NCI-H510A (cell line): ENCODE results near the gene STAT5B.
"Not testable (repeated sequence)": the region's sequence is repeated elsewhere in the genome, so short reads cannot be mapped to it uniquely, and the experiment has no call there.

ENCODE experiments used
- DNase-seq: peaks from one replicate; lab custom pipeline; 2025; lab: John Stamatoyannopoulos, UW

Gene STAT5B

GRCh38 chr17:42233156-42233555 is 43.0 kb downstream of the STAT5B start:
- DNase-seq = no peak

- DNase-seq = no peak
Observed at GRCh38 chr17:42230225-42230624, 46.0 kb downstream of the STAT5B start.

GRCh38 chr17:42227849-42228700 is 48.1 kb downstream of the STAT5B start:
- no peak for DNase-seq

DNA sequence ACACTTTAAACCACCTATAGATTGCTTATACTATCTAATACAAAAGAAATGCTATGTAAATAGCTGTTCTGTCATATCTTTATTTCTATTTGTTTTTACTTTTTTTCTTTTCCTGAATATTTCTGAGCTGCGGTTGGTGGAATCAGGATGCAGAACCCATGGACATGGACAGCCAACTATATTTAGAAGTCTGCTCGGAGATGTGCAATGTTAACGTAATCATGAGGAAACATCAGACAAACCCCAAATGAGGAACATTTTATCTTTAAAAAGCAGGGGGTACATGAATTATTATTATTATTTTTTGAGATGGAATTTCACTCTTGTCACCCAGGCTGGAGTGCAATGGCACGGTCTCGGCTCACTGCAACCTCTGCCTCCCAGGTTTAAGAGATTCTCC is 50.5 kb downstream of the STAT5B start:
- DNase-seq = no peak

GRCh38 chr17:42224651-42225050 is 51.5 kb downstream of the STAT5B start:
- DNase-seq = no peak

- DNase-seq = no peak
Observed at GRCh38 chr17:42221886-42222745, 54.1 kb downstream of the STAT5B start.

DNA sequence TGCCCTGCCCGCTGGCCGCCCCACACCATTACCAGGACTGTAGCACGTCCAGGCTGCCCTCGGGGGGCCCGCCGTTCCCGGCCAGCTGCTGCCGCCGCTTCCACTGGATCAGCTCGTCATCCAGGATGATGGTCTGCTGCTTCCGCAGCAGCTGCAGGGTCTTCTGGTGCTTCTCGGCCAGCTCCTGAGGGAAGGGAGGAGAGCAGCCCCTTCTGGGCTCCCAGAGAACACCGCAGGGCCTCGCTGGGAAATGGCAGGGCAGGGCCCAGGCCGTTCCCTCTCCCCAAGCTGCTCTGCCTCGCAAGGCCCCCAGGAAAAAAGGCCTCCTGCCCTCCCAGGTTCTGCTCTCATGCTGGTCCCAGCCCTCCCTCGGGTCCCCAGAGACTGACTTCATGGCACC is 56.9 kb downstream of the STAT5B start:
- not testable (repeated sequence) for DNase-seq

DNA sequence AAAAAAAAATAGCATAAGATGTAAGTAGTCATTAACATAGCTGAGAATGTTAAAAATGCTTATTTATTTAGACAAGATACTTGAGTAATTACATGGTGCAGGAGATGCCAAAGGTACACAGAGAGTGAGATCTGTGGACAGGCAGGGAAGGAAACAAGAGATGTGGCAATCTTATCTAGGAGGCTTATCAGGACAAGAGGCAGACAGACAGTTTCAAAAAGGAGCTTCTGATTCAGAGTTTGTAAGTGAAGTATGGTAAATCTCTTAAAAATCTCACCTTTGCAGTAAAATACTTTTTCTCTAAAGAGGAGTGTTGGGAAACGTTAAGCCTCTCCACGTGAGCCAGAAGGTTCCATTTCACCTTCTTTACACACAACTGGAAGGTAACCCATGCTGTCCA is 62.0 kb downstream of the STAT5B start:
- DNase-seq = no peak

- no peak for DNase-seq
Observed at GRCh38 chr17:42212382-42212781, 63.8 kb downstream of the STAT5B start.

DNA sequence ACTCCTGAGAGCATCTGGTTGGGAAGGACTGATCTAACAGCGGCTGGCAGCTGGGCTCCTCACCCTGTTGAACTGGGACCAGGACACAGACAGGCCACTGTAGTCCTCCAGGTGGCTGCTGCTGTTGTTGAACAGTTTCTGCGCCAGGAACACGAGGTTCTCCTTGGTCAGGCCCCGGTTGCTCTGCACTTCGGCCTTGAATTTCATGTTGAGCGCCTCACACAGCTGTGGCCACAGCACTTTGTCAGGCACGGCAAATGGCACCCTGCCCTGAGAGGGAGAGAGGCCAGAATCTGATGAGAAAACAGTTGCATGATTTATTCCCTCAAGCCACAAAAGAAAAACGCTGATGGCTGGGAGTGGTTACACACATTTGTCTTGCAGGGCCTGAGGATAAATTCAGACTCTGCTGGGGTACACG is 64.3 kb downstream of the STAT5B start:
- DNase-seq = not testable (repeated sequence)

DNA sequence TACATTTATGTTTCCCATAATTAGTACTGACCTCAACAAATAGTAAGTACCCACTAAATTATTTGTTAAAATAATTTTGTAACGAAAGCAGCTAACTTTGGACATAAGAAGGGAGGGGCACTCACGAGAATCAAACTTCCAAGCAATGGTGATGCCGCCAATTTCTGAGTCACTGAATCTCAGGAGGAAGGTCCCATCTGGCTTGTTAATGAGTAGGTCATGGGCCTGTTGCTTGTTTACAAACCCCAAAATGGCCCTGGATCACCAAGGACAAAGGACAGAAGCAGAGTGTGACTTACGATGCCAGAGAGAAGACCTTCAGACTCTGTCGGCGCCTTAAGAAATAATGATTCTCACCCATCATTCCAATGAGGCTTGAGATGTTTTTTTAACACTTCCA is 66.1 kb downstream of the STAT5B start:
- DNase-seq = no peak

DNA sequence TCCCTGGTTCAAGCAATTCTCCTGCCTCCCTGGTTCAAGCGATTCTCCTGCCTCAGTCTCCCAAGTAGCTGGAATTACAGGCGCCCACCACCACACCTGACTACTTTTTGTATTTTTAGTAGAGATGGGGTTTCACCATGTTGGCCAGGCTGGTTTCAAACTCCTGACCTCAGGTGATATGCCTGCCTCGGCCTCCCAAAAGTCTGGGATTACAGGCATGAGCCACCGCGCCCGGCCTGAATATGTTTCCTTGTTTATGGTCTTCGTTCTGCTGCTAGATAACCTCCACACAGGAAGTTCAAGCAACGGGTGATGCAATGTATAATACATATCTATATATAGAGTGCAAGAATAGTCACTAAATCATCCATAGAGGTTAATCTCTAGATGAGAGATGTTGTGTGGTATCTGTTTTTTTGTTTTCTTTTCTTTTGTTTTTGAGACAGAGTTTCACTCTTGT is 70.0 kb downstream of the STAT5B start:
- DNase-seq = not testable (repeated sequence)

- no peak for DNase-seq
Observed at GRCh38 chr17:42203354-42203753, 72.8 kb downstream of the STAT5B start.

DNA sequence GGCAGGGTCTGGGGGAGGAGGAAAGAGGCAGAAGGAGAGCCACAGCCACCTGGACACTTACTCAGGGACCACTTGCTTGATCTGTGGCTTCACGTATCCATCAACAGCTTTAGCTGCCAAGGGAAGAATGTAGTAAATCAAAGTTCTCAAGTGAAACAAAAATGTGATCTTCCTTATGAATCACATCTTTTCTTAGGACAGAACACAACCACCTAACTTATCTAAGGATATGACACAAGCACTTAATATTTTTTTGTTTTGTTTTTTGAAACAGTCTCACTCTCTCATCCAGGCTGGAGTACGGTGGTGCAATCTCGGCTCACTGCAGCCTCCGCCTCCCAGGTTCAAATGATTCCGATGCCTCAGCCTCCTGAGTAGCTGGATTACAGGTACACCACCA is 73.5 kb downstream of the STAT5B start:
- no peak for DNase-seq

GRCh38 chr17:42202159-42202558 is 74.0 kb downstream of the STAT5B start:
- no peak for DNase-seq

DNA sequence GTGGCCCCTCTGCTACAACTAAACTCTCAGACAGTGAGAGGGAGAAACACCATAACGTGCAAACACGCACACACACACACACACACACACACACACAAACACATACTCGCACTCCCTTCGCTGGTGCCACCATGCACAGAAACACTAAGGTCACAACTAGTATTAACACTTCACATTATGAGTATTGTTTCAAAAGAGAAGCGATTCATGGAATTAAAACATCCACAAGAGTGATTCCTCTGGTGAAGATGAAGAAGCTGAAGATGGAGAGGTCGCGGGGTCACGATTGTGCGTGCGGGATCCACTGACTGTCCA is 74.8 kb downstream of the STAT5B start:
- DNase-seq = no peak

- no peak for DNase-seq
Observed at GRCh38 chr17:42200706-42201457, 75.3 kb downstream of the STAT5B start.

GRCh38 chr17:42199416-42200011 is 76.7 kb downstream of the STAT5B start:
- no peak for DNase-seq

DNA sequence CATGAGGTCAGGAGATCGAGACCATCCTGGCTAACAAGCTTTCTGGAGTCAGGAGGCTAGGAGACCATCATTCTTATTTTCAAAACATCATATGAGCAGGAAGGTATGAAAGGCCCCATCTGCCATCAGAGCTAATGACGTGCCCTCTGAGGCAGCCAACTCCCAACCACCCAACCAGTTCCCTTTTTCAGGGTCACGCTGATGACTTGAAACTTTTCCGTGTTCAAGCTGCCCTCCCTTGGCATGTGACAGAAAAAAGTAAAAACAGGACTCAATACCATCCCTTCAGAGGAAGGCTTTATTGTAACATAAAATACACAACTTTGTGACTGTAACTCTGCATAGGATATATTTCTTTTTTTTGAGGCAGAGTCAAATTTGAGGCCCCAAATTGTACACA is 77.3 kb downstream of the STAT5B start:
- DNase-seq = no peak

- no peak for DNase-seq
Observed at GRCh38 chr17:42197564-42198156, 78.5 kb downstream of the STAT5B start.
